ENCODE results near the gene ANKS1A. TPM values are rescaled to one million over a fixed set of nuclear protein-coding genes. Genes with fewer than 3 reads are reported as not detected.

The ANKS1A gene
- total RNA-seq, 1 experiment from 2014 or later = 14.4 TPM

- Histone ChIP-seq H3K36me3 (ENCODE audit: control insufficient read depth, insufficient read depth, low read length) (no peaks in the 10 kb centered on the region), H3K9me3 (ENCODE audit: control insufficient read depth, insufficient read depth, low read depth, low read length) (no peaks in the 10 kb centered on the region), H3K27ac (ENCODE audit: low read length) (no peak overlapping the region), H3K4me3 (ENCODE audit: low read depth in 2 of 2, low read length in 2 of 2) (no peak overlapping the region), H3K4me1 (ENCODE audit: control insufficient read depth, insufficient read depth, low read length) (no peaks in the 10 kb centered on the region), H3K27me3 (ENCODE audit: control insufficient read depth, insufficient read depth, low read length) (no peaks in the 10 kb centered on the region)
- POLR2A ChIA-PET = no interaction called here
- no peak for ATAC-seq
- DNase-seq (ENCODE audit: low read depth, low spot score) = no peak
- in situ Hi-C loops (cut with HindIII; ENCODE audit: low pct_unique_long_range_greater_than_20kb, low sequenced_read_pairs) = no loop called here
- BruUV-seq (replicated peaks) = no TSS peak
- intact Hi-C loops (cut with micrococcal nuclease; ENCODE audit: unreplicated experiment) = no loop called here
- CTCF ChIA-PET = no interaction called here
- TF ChIP-seq POLR2AphosphoS5 (IDR thresholded peaks at IDR 0.05; ENCODE audit: low read depth, low read length) (no peak), CTCF (IDR thresholded peaks at IDR 0.05) (no peak), TCF7L2 (IDR thresholded peaks at IDR 0.05; ENCODE audit: low read depth, low read length) (no peak), SIN3A (IDR thresholded peaks at IDR 0.05; ENCODE audit: borderline replicate concordance, insufficient read depth, low read depth, low read length) (no peak)
Observed at GRCh38 chr6:35064290-35064689, 175.2 kb downstream of the ANKS1A start.

GRCh38 chr6:35064757-35065440, 175.8 kb downstream of the ANKS1A start:
- DNase-seq (ENCODE audit: low read depth, low spot score) = no peak
- Histone ChIP-seq H3K4me3 (ENCODE audit: low read depth in 2 of 2, low read length in 2 of 2) (no peak overlapping the region), H3K4me1 (ENCODE audit: control insufficient read depth, insufficient read depth, low read length) (no peaks in the 10 kb centered on the region), H3K27me3 (ENCODE audit: control insufficient read depth, insufficient read depth, low read length) (no peaks in the 10 kb centered on the region), H3K9me3 (ENCODE audit: control insufficient read depth, insufficient read depth, low read depth, low read length) (no peaks in the 10 kb centered on the region), H3K27ac (ENCODE audit: low read length) (no peak overlapping the region), H3K36me3 (ENCODE audit: control insufficient read depth, insufficient read depth, low read length) (no peaks in the 10 kb centered on the region)
- POLR2A ChIA-PET = no interaction called here
- no TSS peak for BruUV-seq (replicated peaks)
- intact Hi-C loops (cut with micrococcal nuclease; ENCODE audit: unreplicated experiment) (no loop called here), in situ Hi-C loops (cut with HindIII; ENCODE audit: low pct_unique_long_range_greater_than_20kb, low sequenced_read_pairs) (no loop called here)
- TF ChIP-seq TCF7L2 (IDR thresholded peaks at IDR 0.05; ENCODE audit: low read depth, low read length) = no peak
- no peak for TF ChIP-seq CTCF (IDR thresholded peaks at IDR 0.05)
- no peak for TF ChIP-seq SIN3A (IDR thresholded peaks at IDR 0.05; ENCODE audit: borderline replicate concordance, insufficient read depth, low read depth, low read length)
- CTCF ChIA-PET = interaction anchor here (0.6 kb wide), 1 partner anchor 28 kb away, joined by 7 read pairs; no protein-coding TSS in a partner anchor
- ATAC-seq = no peak

- ChIA-PET CTCF (no interaction called here), POLR2A (no interaction called here)
- Histone ChIP-seq H3K4me3 (ENCODE audit: low read depth in 2 of 2, low read length in 2 of 2) (no peak overlapping the region), H3K27me3 (ENCODE audit: control insufficient read depth, insufficient read depth, low read length) (no peaks in the 10 kb centered on the region), H3K36me3 (ENCODE audit: control insufficient read depth, insufficient read depth, low read length) (no peaks in the 10 kb centered on the region), H3K4me1 (ENCODE audit: control insufficient read depth, insufficient read depth, low read length) (no peaks in the 10 kb centered on the region), H3K9me3 (ENCODE audit: control insufficient read depth, insufficient read depth, low read depth, low read length) (no peaks in the 10 kb centered on the region), H3K27ac (ENCODE audit: low read length) (no peak overlapping the region)
- no TSS peak for BruUV-seq (replicated peaks)
- TF ChIP-seq TCF7L2 (IDR thresholded peaks at IDR 0.05; ENCODE audit: low read depth, low read length) = no peak
- TF ChIP-seq SIN3A (IDR thresholded peaks at IDR 0.05; ENCODE audit: borderline replicate concordance, insufficient read depth, low read depth, low read length) = no peak
- no peak for TF ChIP-seq CTCF (IDR thresholded peaks at IDR 0.05)
- TF ChIP-seq REST (IDR thresholded peaks at IDR 0.05; ENCODE audit: insufficient read depth in 1 of 2, low read depth in 2 of 2, low read length in 1 of 2) = no peak
- no peak for TF ChIP-seq POLR2AphosphoS5 (IDR thresholded peaks at IDR 0.05; ENCODE audit: low read depth, low read length)
- intact Hi-C loops (cut with micrococcal nuclease; ENCODE audit: unreplicated experiment) = no loop called here
- no peak for ATAC-seq
- DNase-seq (ENCODE audit: low read depth, low spot score) = no peak
- in situ Hi-C loops (cut with HindIII; ENCODE audit: low pct_unique_long_range_greater_than_20kb, low sequenced_read_pairs) = no loop called here
Observed at GRCh38 chr6:35065441-35065800, 176.4 kb downstream of the ANKS1A start.
